Measurements from ENCODE around the gene MYRF.
A peak's percentile ranks its signal among the peaks of the same experiment; 100 is the strongest.

DNA sequence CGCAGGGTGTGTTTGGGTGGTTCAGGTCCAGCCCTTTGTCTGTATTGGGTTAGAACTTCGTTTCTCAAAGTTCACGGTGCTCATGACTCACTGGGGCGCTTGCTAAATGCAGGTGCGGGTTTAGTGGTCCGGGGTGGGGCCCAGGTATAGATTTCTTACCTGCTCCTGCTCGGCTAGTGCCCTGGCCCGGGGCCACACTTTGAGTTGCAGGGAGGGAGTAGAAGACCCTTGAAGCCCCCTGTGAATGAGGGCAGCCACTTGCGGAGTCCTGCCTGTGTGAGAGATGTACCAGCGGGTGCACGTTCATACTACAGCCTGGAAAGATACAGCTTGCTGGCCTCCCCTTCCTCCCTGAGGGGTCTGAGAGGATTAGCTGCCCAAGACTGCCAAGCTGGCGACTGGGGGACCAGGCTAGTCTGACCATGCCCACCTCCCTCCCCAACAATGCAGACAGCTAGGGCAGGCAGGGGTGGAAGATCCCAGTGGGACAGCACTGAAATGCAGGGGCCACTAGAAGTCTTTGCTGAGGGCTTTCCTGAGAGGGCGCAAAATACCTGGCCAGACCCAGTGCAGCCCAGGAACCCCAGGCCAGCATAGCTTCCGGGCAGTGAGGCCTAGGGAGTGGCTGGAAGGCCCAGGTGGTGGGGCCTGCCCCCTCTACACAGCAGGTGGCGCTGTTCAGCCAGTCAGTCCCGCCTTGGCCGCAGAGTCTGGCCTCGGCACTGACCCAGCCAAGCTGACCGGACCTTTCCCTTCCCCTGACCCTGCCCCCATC lies 5.1 kb upstream of the MYRF start:
- TF ChIP-seq, protein P1, sequence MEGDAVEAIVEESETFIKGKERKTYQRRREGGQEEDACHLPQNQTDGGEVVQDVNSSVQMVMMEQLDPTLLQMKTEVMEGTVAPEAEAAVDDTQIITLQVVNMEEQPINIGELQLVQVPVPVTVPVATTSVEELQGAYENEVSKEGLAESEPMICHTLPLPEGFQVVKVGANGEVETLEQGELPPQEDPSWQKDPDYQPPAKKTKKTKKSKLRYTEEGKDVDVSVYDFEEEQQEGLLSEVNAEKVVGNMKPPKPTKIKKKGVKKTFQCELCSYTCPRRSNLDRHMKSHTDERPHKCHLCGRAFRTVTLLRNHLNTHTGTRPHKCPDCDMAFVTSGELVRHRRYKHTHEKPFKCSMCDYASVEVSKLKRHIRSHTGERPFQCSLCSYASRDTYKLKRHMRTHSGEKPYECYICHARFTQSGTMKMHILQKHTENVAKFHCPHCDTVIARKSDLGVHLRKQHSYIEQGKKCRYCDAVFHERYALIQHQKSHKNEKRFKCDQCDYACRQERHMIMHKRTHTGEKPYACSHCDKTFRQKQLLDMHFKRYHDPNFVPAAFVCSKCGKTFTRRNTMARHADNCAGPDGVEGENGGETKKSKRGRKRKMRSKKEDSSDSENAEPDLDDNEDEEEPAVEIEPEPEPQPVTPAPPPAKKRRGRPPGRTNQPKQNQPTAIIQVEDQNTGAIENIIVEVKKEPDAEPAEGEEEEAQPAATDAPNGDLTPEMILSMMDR (IDR thresholded peaks at IDR 0.05), result peak; percentile 62 to 91 (median 81)
- TF ChIP-seq POLR2A (IDR thresholded peaks at IDR 0.05), result no peak

Measured in thyroid gland (tissue), 4 donors.